NCI-H748 (cell line): ENCODE results near the gene CD19.
"Not testable (repeated sequence)": the region's sequence is repeated elsewhere in the genome, so short reads cannot be mapped to it uniquely, and the experiment has no call there.

Source experiments
- DNase-seq: peaks from one replicate; lab custom pipeline; 2025; ENCODE audit not compliant: unreplicated experiment; lab: John Stamatoyannopoulos, UW

The CD19 gene

GRCh38 chr16:28935924-28936783 lies 4.4 kb downstream of the CD19 start:
- DNase-seq = no peak

GRCh38 chr16:28936784-28937155 lies 5.0 kb downstream of the CD19 start:
- DNase-seq = no peak

GRCh38 chr16:28937222-28937876 lies 5.6 kb downstream of the CD19 start:
- DNase-seq = no peak

- DNase-seq = no peak
These were observed 7.0 kb downstream of the CD19 start for GRCh38 chr16:28938721-28939120.

- DNase-seq = not testable (repeated sequence)
These were observed 8.1 kb downstream of the CD19 start for GRCh38 chr16:28939825-28940224.

GRCh38 chr16:28943281-28943680 lies 11.5 kb downstream of the CD19 start:
- no peak for DNase-seq

GRCh38 chr16:28946681-28947080 lies 14.9 kb downstream of the CD19 start:
- no peak for DNase-seq

GRCh38 chr16:28950648-28951409 lies 19.1 kb downstream of the CD19 start, which contains the start of gene NFATC2IP:
Gene NFATC2IP (plus strand): TSS chr16:28950937. CDS start chr16:28951012, 75 bp downstream.
- peak; percentile 98 for DNase-seq

- peak; percentile 29 for DNase-seq
These were observed 19.7 kb downstream of the CD19 start for GRCh38 chr16:28951410-28951943.

- DNase-seq = no peak
These were observed 26.4 kb downstream of the CD19 start for GRCh38 chr16:28958216-28958615.

GRCh38 chr16:28958836-28959235 lies 27.1 kb downstream of the CD19 start:
- DNase-seq = no peak

GRCh38 chr16:28964072-28964471 lies 32.3 kb downstream of the CD19 start:
- no peak for DNase-seq

- no peak for DNase-seq
These were observed 32.7 kb downstream of the CD19 start for GRCh38 chr16:28964496-28964895.

GRCh38 chr16:28967156-28967555 lies 35.4 kb downstream of the CD19 start:
- no peak for DNase-seq

- DNase-seq = not testable (repeated sequence)
These were observed 37.9 kb downstream of the CD19 start for GRCh38 chr16:28969696-28970095.

- DNase-seq = peak; percentile 75
These were observed 42.3 kb downstream of the CD19 start for GRCh38 chr16:28974007-28974436.

GRCh38 chr16:28974437-28975157 lies 42.8 kb downstream of the CD19 start, which contains the start of gene SPNS1:
Gene SPNS1 (plus strand): TSS chr16:28974778. CDS start chr16:28975152, 374 bp downstream.
- DNase-seq = peak; percentile 94

- no peak for DNase-seq
These were observed 43.4 kb downstream of the CD19 start for GRCh38 chr16:28975158-28975599.

- DNase-seq = peak; percentile 13
These were observed 46.2 kb downstream of the CD19 start for GRCh38 chr16:28977703-28978662.
